ENCODE results near the gene DVL2.

DNA sequence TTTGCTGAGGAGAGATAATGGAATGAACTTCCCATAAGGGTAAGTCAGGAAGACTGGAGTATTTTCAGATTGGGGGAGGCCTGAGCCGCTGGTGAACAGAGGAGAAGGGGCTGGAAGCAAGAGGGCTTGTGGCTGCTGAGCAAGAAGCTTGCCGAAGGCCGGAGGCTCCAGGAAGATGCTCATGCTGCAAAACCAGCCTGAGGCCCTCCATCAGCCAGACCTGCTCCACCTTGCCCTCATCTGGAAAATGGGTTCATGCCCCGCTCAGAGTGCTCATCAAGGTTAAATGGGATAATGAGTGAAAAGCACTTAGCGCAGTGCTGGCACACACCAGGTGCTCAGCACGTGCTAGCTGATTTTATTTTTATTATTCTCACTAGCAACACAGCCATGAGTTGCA lies 49.7 kb downstream of the DVL2 start:
- TF ChIP-seq POLR2A (IDR thresholded peaks at IDR 0.05), result no peak
- TF ChIP-seq, protein P1, sequence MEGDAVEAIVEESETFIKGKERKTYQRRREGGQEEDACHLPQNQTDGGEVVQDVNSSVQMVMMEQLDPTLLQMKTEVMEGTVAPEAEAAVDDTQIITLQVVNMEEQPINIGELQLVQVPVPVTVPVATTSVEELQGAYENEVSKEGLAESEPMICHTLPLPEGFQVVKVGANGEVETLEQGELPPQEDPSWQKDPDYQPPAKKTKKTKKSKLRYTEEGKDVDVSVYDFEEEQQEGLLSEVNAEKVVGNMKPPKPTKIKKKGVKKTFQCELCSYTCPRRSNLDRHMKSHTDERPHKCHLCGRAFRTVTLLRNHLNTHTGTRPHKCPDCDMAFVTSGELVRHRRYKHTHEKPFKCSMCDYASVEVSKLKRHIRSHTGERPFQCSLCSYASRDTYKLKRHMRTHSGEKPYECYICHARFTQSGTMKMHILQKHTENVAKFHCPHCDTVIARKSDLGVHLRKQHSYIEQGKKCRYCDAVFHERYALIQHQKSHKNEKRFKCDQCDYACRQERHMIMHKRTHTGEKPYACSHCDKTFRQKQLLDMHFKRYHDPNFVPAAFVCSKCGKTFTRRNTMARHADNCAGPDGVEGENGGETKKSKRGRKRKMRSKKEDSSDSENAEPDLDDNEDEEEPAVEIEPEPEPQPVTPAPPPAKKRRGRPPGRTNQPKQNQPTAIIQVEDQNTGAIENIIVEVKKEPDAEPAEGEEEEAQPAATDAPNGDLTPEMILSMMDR (IDR thresholded peaks at IDR 0.05), result no peak

Measured in lower leg skin (tissue), 3 donors.